ENCODE data around the gene SCUBE1.

DNA sequence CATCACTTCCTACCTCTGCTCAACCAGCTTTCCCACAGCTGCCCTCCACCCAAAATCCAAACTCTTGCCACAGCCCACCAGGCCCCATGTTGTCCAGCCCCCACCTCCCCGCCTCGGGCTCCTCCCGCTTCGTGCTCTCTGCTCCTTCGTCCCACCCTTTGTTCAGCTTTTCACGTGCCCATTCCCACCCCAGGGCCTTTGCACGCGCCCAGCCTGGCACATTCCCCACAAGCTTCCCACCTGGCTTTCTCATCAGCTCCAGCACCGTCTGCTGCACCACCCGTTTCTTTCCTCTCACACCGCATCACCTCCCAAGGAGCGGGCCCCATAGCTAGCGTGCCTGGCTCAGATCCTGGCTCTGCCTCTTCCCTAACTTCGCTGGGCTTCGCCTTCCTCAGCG is 54.8 kb downstream of the SCUBE1 start:
- TF ChIP-seq POLR2AphosphoS5 (IDR thresholded peaks at IDR 0.05; ENCODE audit: low read depth, low read length) (no peak), SIN3A (IDR thresholded peaks at IDR 0.05; ENCODE audit: borderline replicate concordance, insufficient read depth, low read depth, low read length) (no peak), REST (IDR thresholded peaks at IDR 0.05; ENCODE audit: insufficient read depth in 1 of 2, low read depth in 2 of 2, low read length in 1 of 2) (no peak), TCF7L2 (IDR thresholded peaks at IDR 0.05; ENCODE audit: low read depth, low read length) (no peak)
- TF ChIP-seq, protein P1, sequence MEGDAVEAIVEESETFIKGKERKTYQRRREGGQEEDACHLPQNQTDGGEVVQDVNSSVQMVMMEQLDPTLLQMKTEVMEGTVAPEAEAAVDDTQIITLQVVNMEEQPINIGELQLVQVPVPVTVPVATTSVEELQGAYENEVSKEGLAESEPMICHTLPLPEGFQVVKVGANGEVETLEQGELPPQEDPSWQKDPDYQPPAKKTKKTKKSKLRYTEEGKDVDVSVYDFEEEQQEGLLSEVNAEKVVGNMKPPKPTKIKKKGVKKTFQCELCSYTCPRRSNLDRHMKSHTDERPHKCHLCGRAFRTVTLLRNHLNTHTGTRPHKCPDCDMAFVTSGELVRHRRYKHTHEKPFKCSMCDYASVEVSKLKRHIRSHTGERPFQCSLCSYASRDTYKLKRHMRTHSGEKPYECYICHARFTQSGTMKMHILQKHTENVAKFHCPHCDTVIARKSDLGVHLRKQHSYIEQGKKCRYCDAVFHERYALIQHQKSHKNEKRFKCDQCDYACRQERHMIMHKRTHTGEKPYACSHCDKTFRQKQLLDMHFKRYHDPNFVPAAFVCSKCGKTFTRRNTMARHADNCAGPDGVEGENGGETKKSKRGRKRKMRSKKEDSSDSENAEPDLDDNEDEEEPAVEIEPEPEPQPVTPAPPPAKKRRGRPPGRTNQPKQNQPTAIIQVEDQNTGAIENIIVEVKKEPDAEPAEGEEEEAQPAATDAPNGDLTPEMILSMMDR (IDR thresholded peaks at IDR 0.05) = no peak
